ENCODE results near the gene CHAC1.

Gene CHAC1

DNA sequence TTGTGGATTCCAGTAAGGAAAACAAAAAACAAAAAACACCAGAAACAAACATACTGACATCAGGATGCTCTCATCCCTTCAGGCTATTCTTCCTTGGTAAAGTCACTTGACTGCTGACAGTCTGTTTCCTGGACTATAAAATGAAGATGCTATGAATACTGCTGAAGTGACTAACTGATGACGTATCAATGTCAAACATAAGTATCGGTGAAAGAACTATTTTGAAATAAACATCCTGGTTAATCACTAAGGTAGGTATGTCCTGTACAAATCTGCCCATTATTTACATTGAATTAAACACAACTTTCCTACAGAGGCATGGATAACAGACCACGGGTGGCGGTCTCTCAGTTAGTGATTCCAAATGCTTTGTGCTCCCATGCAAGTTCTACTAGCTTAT, 45.9 kb downstream of the CHAC1 start:
- Histone ChIP-seq H3K27ac (ENCODE audit: low read depth, low read length) (no peak overlapping the region), H3K36me3 (ENCODE audit: insufficient read depth, low read length) (peaks cover 36% of the 10 kb centered on the region), H3K4me1 (ENCODE audit: insufficient read depth, low read length) (no peaks in the 10 kb centered on the region), H3K4me3 (ENCODE audit: low read depth in 1 of 2, low read length in 2 of 2) (no peak overlapping the region), H3K9ac (ENCODE audit: low read length) (no peak overlapping the region), H3K27me3 (ENCODE audit: control insufficient read depth in 1 of 2, insufficient read depth in 2 of 2, low read length in 2 of 2) (no peaks in the 10 kb centered on the region), H3K9me3 (ENCODE audit: low read length) (no peaks in the 10 kb centered on the region)

DNA sequence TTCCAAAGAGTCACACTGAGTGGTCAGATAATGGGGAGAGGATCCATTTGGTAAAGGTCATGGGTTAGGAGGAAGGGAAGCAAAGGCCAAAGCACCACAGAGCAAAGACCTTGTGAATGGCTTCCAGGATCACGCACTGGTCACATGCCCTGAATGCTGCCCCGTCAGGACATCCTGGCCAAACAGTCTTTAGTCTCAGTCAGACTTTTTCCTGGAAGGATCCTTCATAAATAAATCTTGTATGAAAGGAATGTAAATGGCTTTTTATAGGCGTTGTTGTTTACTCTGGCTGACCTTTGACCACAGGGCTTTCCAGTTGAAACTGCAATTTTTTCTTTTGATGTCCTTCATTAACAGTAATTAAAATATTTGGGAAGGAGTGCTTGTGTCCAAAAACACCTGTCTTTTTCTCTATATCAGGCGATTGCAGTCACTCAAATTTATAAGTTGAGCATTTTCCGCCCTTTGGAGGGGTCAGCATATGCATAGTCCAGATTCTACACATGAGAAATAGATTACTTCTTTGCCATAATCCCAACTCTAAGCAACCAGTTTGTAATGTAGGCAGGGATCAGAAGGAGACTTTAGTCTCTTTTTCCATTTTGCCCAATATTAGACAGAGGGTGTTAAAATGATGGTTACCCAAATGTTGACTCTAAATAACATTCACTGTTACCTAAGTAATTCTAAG, 48.4 kb downstream of the CHAC1 start:
- no peaks in the 10 kb centered on the region for H3K27me3 ChIP-seq (ENCODE audit: control insufficient read depth in 1 of 2, insufficient read depth in 2 of 2, low read length in 2 of 2)
- no peaks in the 10 kb centered on the region for H3K9me3 ChIP-seq (ENCODE audit: low read length)
- peaks cover 34% of the 10 kb centered on the region for H3K36me3 ChIP-seq (ENCODE audit: insufficient read depth, low read length)
- no peak overlapping the region for H3K9ac ChIP-seq (ENCODE audit: low read length)
- no peak overlapping the region for H3K27ac ChIP-seq (ENCODE audit: low read depth, low read length)
- no peaks in the 10 kb centered on the region for H3K4me1 ChIP-seq (ENCODE audit: insufficient read depth, low read length)
- H3K4me3 ChIP-seq (ENCODE audit: low read depth in 1 of 2, low read length in 2 of 2): no peak overlapping the region

DNA sequence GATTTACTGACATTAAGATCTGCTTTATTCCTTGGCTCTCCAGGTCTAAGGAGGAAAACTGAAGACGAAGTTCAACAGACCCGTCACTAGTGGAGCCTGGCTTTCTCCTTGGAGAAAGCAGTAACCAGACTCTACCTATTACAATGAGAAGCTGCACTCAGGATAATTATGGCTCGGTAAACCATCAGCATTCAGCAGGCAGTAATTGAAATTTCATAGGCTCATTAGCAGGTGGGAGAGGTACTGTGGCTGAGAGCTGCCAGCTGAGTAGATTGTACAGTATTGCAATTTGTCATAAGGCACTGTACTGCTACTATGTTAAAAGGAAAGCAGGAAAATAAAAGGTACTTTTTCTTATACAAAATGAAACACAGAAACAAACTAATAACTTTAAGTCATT, 51.2 kb downstream of the CHAC1 start:
- no peaks in the 10 kb centered on the region for H3K9me3 ChIP-seq (ENCODE audit: low read length)
- no peak overlapping the region for H3K9ac ChIP-seq (ENCODE audit: low read length)
- peaks cover 21% of the 10 kb centered on the region for H3K36me3 ChIP-seq (ENCODE audit: insufficient read depth, low read length)
- H3K4me1 ChIP-seq (ENCODE audit: insufficient read depth, low read length): no peaks in the 10 kb centered on the region
- H3K4me3 ChIP-seq (ENCODE audit: low read depth in 1 of 2, low read length in 2 of 2): no peak overlapping the region
- H3K27me3 ChIP-seq (ENCODE audit: control insufficient read depth in 1 of 2, insufficient read depth in 2 of 2, low read length in 2 of 2): no peaks in the 10 kb centered on the region
- no peak overlapping the region for H3K27ac ChIP-seq (ENCODE audit: low read depth, low read length)

All from muscle layer of colon (tissue), 2 donors.